ENCODE measurements around the gene PPID. TPM values are rescaled to one million over a fixed set of nuclear protein-coding genes. Genes with fewer than 3 reads are reported as not detected.
"Not testable (repeated sequence)": the region's sequence is repeated elsewhere in the genome, so short reads cannot be mapped to it uniquely, and the experiment has no call there.

PPID gene
- total RNA-seq, 1 experiment from 2014 or later, result 43.3 TPM

GRCh38 chr4:158754385-158755180 is 31.4 kb upstream of the PPID start:
- Histone ChIP-seq H3K36me3 (ENCODE audit: low read depth, low read length) (no peaks in the 10 kb centered on the region), H3K27ac (ENCODE audit: low read length) (no peak overlapping the region), H3K9me3 (ENCODE audit: low read length) (no peaks in the 10 kb centered on the region), H3K27me3 (ENCODE audit: low read length) (no peaks in the 10 kb centered on the region), H3K79me2 (ENCODE audit: low read length) (no peaks in the 10 kb centered on the region), H3K4me2 (ENCODE audit: low read length) (no peak overlapping the region), H3K4me1 (ENCODE audit: insufficient read depth, low read length) (no peaks in the 10 kb centered on the region), H2AFZ (ENCODE audit: low read length) (no peak overlapping the region), H4K20me1 (ENCODE audit: low read length) (no peaks in the 10 kb centered on the region), H3K4me3 (ENCODE audit: low read length) (no peak overlapping the region), H3K9ac (ENCODE audit: low read length) (no peak overlapping the region), H3F3A (ENCODE audit: low read length, unreplicated experiment) (no peaks in the 10 kb centered on the region), H3K9me2 (replicated peaks; ENCODE audit: low read length) (no peaks in the 10 kb centered on the region)
- intact Hi-C loops (cut with micrococcal nuclease), result no loop called here
- ATAC-seq, result no peak
- TF ChIP-seq EZH2 (IDR thresholded peaks at IDR 0.05; ENCODE audit: low read length, unreplicated experiment) (no peak), EZH2phosphoT487 (IDR thresholded peaks at IDR 0.05; ENCODE audit: borderline replicate concordance, low read length) (no peak), CTCF (conservative IDR thresholded peaks at IDR 0.05; ENCODE audit: low read depth, low read length) (no peak)
- ChIA-PET POLR2A (ENCODE audit: unreplicated experiment) (interaction anchor here (0.6 kb wide), 1 partner anchor 76 kb away, joined by 4 read pairs; no protein-coding TSS in a partner anchor), CTCF (no interaction called here)
- DNase-seq, result no peak
- BruUV-seq (replicated peaks), result no TSS peak

GRCh38 chr4:158750379-158750778 is 27.2 kb upstream of the PPID start:
- BruUV-seq (replicated peaks), result no TSS peak
- ChIA-PET POLR2A (ENCODE audit: unreplicated experiment) (no interaction called here), CTCF (no interaction called here)
- DNase-seq (peak; percentile 10), ATAC-seq (no peak)
- no peak overlapping the region for H3K4me2 ChIP-seq (ENCODE audit: low read length)
- H4K20me1 ChIP-seq (ENCODE audit: low read length), result no peaks in the 10 kb centered on the region
- no peaks in the 10 kb centered on the region for H3K9me2 ChIP-seq (replicated peaks; ENCODE audit: low read length)
- H2AFZ ChIP-seq (ENCODE audit: low read length), result no peak overlapping the region
- H3K9me3 ChIP-seq (ENCODE audit: low read length), result no peaks in the 10 kb centered on the region
- TF ChIP-seq CTCF (conservative IDR thresholded peaks at IDR 0.05; ENCODE audit: low read depth, low read length), result no peak
- no peak for TF ChIP-seq EZH2 (IDR thresholded peaks at IDR 0.05; ENCODE audit: low read length, unreplicated experiment)
- H3K9ac ChIP-seq (ENCODE audit: low read length), result no peak overlapping the region
- no peaks in the 10 kb centered on the region for H3K27me3 ChIP-seq (ENCODE audit: low read length)
- H3K79me2 ChIP-seq (ENCODE audit: low read length), result no peaks in the 10 kb centered on the region
- no peaks in the 10 kb centered on the region for H3K36me3 ChIP-seq (ENCODE audit: low read depth, low read length)
- no peaks in the 10 kb centered on the region for H3F3A ChIP-seq (ENCODE audit: low read length, unreplicated experiment)
- H3K27ac ChIP-seq (ENCODE audit: low read length), result no peak overlapping the region
- no peak overlapping the region for H3K4me3 ChIP-seq (ENCODE audit: low read length)
- H3K4me1 ChIP-seq (ENCODE audit: insufficient read depth, low read length), result no peaks in the 10 kb centered on the region
- intact Hi-C loops (cut with micrococcal nuclease), result no loop called here

GRCh38 chr4:158746537-158746936 is 23.3 kb upstream of the PPID start:
- H3K9me3 ChIP-seq (ENCODE audit: low read length); POLR2A ChIA-PET (ENCODE audit: unreplicated experiment); H3K4me3 ChIP-seq (ENCODE audit: low read length); H3K4me2 ChIP-seq (ENCODE audit: low read length); H2AFZ ChIP-seq (ENCODE audit: low read length); H3K27ac ChIP-seq (ENCODE audit: low read length); H3F3A ChIP-seq (ENCODE audit: low read length, unreplicated experiment); DNase-seq; BruUV-seq (replicated peaks); H4K20me1 ChIP-seq (ENCODE audit: low read length); H3K27me3 ChIP-seq (ENCODE audit: low read length); H3K9ac ChIP-seq (ENCODE audit: low read length); H3K36me3 ChIP-seq (ENCODE audit: low read depth, low read length); CTCF ChIA-PET; intact Hi-C loops (cut with micrococcal nuclease); H3K9me2 ChIP-seq (replicated peaks; ENCODE audit: low read length); ATAC-seq; H3K79me2 ChIP-seq (ENCODE audit: low read length); H3K4me1 ChIP-seq (ENCODE audit: insufficient read depth, low read length): not testable (repeated sequence)

All from PC-3 (cell line).